Small intestine (tissue), 16 donors: ENCODE data around the gene DEFB119. TPM values are rescaled to one million over a fixed set of nuclear protein-coding genes. Genes with fewer than 3 reads are reported as not detected.
"Not testable (repeated sequence)": the region's sequence is repeated elsewhere in the genome, so short reads cannot be mapped to it uniquely, and the experiment has no call there.

Experiments
- DNase-seq, 2 donors: peaks; one replicate each; pipeline versions ENCODE4 v3.0.0 to v3.0.0-alpha.2; 2013
- FAIRE-seq: peaks from 2 replicates; lab custom pipeline; 2012; peaks lifted over from hg19 to GRCh38; lab: Jason Lieb, UNC
- H3K27ac ChIP-seq, 3 donors: one replicate each; pipeline ENCODE4 v1.5.1; 2013; ENCODE audit warnings: low read length in 2 of 3, mild to moderate bottlenecking in 2 of 3, control low read depth in 1 of 3, inconsistent platforms in 1 of 3, low read depth in 1 of 3, moderate library complexity in 1 of 3
- H3K27me3 ChIP-seq, 3 donors: one replicate each; pipeline ENCODE4 v1.6.1; 2013; ENCODE audit warnings: low read length in 3 of 3, inconsistent platforms in 1 of 3; ENCODE audit not compliant: control insufficient read depth in 3 of 3, insufficient read depth in 3 of 3
- H3K36me3 ChIP-seq, 3 donors: one replicate each; pipeline ENCODE4 v1.6.1; 2013; ENCODE audit warnings: low read length in 3 of 3, inconsistent platforms in 1 of 3, low read depth in 1 of 3, mild to moderate bottlenecking in 1 of 3, moderate library complexity in 1 of 3; ENCODE audit not compliant: control insufficient read depth in 3 of 3, insufficient read depth in 2 of 3
- H3K4me1 ChIP-seq, 3 donors: one replicate each; pipeline ENCODE4 v1.6.1; 2013; ENCODE audit warnings: low read length in 2 of 3, inconsistent platforms in 1 of 3, low read depth in 1 of 3, mild to moderate bottlenecking in 1 of 3, moderate library complexity in 1 of 3; ENCODE audit not compliant: control insufficient read depth in 3 of 3, insufficient read depth in 2 of 3
- H3K4me3 ChIP-seq, 3 donors: one replicate each; pipeline ENCODE4 v1.5.1; 2013; ENCODE audit warnings: low read length in 3 of 3, control low read depth in 1 of 3, inconsistent platforms in 1 of 3, low read depth in 1 of 3, mild to moderate bottlenecking in 1 of 3, moderate library complexity in 1 of 3
- H3K9me3 ChIP-seq, 2 donors: one replicate each; pipeline ENCODE4 v1.6.1; 2013; ENCODE audit warnings: low read depth in 1 of 2, low read length in 1 of 2; ENCODE audit not compliant: control insufficient read depth in 2 of 2, insufficient read depth in 1 of 2
- WGBS, 3 donors: extraction: QIAGEN DNeasy Blood & Tissue Kit; methylation state at CpG; one replicate each; pipeline ENCODE4 v1.1.7; 2013; 5-methylcytosine and 5-hydroxymethylcytosine counted together
- long read RNA-seq, 10 donors: transcript quantifications; one replicate each; lab custom pipeline, GENCODE V29; 2026
- polyA plus RNA-seq, 4 donors: library from polyadenylated mRNA; stranded (reverse) in 3 of 4; unstranded in 1 of 4; fragments of 200-250 nt in 3 of 4; fragments of 120-200 nt in 1 of 4; gene quantifications; one replicate each; pipeline versions ENCODE4 v1.2.1 to v1.2.3, GENCODE V29; 2013
- donor health status: healthy with polysubstance abuse.
- donor health status: control.
- donor health status: control.
- donor health status: Bipolar disorder and iron deficiency.
- donor health status: healthy.

The DEFB119 gene
- under 1 TPM in 1 of 4 donors, not detected in 3; 0.42 TPM for polyA plus RNA-seq
- long read RNA-seq, donor 1: 0 reads
- long read RNA-seq, donor 2: 0 reads
- long read RNA-seq, donor 3: 0 reads
- long read RNA-seq, donor 4: 0 reads
- long read RNA-seq, donor 5, partial matches to known transcripts: 93 of 99 reads
- long read RNA-seq, donor 5, other reads (novel, unspliced or antisense): 6 of 99 reads
- long read RNA-seq, donor 6: 0 reads
- long read RNA-seq, donor 7: 0 reads
- long read RNA-seq, donor 8: 0 reads
- long read RNA-seq, donor 9: 0 reads
- long read RNA-seq, donor 10: 0 reads

GRCh38 chr20:31390490-31390889 is at the start of gene DEFB119:
Gene DEFB119, minus strand, starts transcription at chr20:31390590. Its CDS starts 107 bp downstream, at chr20:31390483.
- FAIRE-seq (no peak), DNase-seq (no peak)
- 41 to 67% (median 64%) methylated on average over 1 of the region's 1 CpG for WGBS, 3 donors
- Histone ChIP-seq H3K27ac (no peak within 1 kb of the TSS), H3K9me3 (peaks cover 0 to 21% of the 10 kb centered on the region in 2 donors), H3K4me3 (no peak within 1 kb of the TSS), H3K4me1 (no peaks in the 10 kb centered on the region), H3K27me3 (no peaks in the 10 kb centered on the region), H3K36me3 (no peaks in the 10 kb centered on the region)

GRCh38 chr20:31430568-31431115 is 40.3 kb upstream of the DEFB119 start:
- Histone ChIP-seq H3K27ac (no peak overlapping the region), H3K4me3 (no peak overlapping the region), H3K4me1 (no peaks in the 10 kb centered on the region), H3K36me3 (no peaks in the 10 kb centered on the region), H3K27me3 (peaks cover 0 to 1% (median 0%) of the 10 kb centered on the region in 3 donors), H3K9me3 (peaks cover 0 to 3% of the 10 kb centered on the region in 2 donors)
- WGBS, 3 donors: 58 to 65% (median 61%) methylated on average over 4 of the region's 4 CpGs
- DNase-seq (no peak), FAIRE-seq (no peak)

DNA sequence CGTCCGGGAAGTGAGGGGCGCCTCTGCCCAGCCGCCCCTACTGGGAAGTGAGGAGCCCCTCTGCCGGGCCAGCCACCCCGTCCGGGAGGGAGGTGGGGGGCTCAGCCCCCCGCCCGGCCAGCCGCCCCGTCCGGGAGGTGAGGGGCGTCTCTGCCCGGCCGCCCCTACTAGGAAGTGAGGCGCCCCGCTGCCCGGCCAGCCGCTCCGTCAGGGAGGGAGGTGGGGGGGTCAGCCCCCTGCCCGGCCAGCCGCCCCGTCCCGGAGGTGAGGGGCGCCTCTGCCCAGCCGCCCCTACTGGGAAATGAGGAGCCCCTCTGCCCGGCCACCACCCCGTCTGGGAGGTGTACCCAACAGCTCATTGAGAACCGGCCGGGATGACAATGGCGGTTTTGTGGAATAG is 37.2 kb upstream of the DEFB119 start:
- not testable (repeated sequence) for FAIRE-seq, H3K36me3 ChIP-seq, DNase-seq, H3K4me1 ChIP-seq, H3K27ac ChIP-seq, H3K27me3 ChIP-seq, H3K4me3 ChIP-seq
- H3K9me3 ChIP-seq: peaks cover 0 to 13% of the 10 kb centered on the region in 2 donors
- 91 to 97% (median 93%) methylated on average over 16 to 31 of the region's 31 CpGs for WGBS, 3 donors

DNA sequence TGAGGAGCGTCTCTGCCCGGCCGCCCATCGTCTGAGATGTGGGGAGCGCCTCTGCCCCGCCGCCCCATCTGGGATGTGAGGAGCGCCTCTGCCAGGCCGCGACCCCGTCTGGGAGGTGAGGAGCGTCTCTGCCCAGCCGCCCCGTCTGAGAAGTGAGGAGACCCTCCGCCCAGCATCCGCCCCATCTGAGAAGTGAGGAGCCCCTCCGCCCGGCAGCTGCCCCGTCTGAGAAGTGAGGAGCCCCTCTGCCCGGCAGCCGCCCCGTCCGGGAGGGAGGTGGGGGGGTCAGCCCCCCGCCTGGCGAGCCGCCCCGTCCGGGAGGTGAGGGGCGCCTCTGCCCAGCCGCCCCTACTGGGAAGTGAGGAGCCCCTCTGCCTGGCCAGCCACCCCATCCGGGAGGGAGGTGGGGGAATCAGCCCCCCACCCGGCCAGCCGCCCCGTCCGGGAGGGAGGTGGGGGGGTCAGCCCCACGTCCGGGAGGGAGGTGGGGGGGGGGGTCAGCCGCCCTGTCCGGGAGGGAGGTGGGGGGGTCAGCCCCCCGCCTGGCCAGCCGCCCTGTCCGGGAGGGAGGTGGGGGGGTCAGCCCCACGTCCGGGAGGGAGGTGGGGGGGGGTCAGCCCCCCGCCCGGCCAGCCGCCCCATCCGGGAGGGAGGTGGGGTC is 36.6 kb upstream of the DEFB119 start:
- DNase-seq, FAIRE-seq, H3K4me1 ChIP-seq, H3K4me3 ChIP-seq, H3K27me3 ChIP-seq, H3K27ac ChIP-seq, H3K36me3 ChIP-seq: not testable (repeated sequence)
- peaks cover 0 to 13% of the 10 kb centered on the region in 2 donors for H3K9me3 ChIP-seq
- 90 to 100% methylated on average over 6 to 42 of the region's 48 CpGs; no CpG with 5 or more reads in 1 of the 3 donors for WGBS, 3 donors

DNA sequence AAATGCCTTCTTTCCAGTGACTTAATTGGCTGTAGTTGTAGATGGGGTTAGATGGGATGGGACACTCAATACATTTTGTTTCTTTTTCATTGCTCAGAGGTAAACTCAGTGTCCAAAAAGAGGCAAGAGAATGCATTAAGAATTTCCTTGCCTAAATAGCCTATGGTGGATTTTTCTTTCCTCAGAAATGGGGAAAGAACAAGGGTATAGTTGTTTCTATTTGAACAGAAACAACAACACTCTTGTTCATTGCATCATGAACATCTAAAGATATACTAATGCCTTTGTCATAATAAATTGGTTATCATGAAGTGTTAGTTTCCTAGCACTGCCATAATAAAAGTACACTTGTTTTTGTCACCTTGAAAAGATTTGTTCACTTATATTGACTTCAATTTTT is 35.4 kb upstream of the DEFB119 start:
- Histone ChIP-seq H3K4me1 (no peaks in the 10 kb centered on the region), H3K4me3 (no peak overlapping the region), H3K36me3 (no peaks in the 10 kb centered on the region), H3K27ac (no peak overlapping the region), H3K27me3 (no peaks in the 10 kb centered on the region), H3K9me3 (peaks cover 0 to 13% of the 10 kb centered on the region in 2 donors)
- FAIRE-seq (no peak), DNase-seq (no peak)

GRCh38 chr20:31418307-31418706 is 27.9 kb upstream of the DEFB119 start:
- Histone ChIP-seq H3K36me3 (no peaks in the 10 kb centered on the region), H3K4me1 (no peaks in the 10 kb centered on the region), H3K4me3 (no peak overlapping the region), H3K9me3 (peaks cover 0 to 8% of the 10 kb centered on the region in 2 donors), H3K27me3 (no peaks in the 10 kb centered on the region), H3K27ac (no peak overlapping the region)
- no peak for FAIRE-seq
- 81 to 87% (median 82%) methylated on average over 7 of the region's 7 CpGs for WGBS, 3 donors
- no peak for DNase-seq

GRCh38 chr20:31415653-31416052 is 25.3 kb upstream of the DEFB119 start:
- WGBS, 3 donors: 85 to 96% (median 91%) methylated on average over 2 of the region's 2 CpGs
- FAIRE-seq: no peak
- H3K36me3 ChIP-seq: no peaks in the 10 kb centered on the region
- H3K4me1 ChIP-seq: no peaks in the 10 kb centered on the region
- no peak overlapping the region for H3K27ac ChIP-seq
- H3K9me3 ChIP-seq: peaks cover 0 to 14% of the 10 kb centered on the region in 2 donors
- no peaks in the 10 kb centered on the region for H3K27me3 ChIP-seq
- H3K4me3 ChIP-seq: no peak overlapping the region
- DNase-seq: no peak

DNA sequence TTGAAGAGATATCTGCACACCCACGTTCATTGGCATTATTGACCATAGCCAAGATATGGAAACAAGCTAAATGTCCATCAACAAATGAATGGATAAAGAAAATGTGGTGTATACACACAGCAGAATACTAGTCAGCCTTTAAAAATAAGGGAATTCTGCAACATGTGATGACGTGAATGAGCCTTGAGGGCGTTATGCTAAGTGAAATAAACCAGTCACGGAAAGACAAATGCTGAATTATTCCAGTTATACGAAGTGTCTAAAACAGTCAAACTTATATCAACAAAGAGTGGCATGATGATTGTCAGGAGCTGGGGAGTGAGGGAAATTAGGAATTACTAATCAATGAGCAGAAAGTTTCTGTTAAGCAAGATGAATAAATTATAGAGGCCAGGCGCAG is 24.0 kb upstream of the DEFB119 start:
- no peak for FAIRE-seq
- DNase-seq: no peak
- H3K4me1 ChIP-seq: no peaks in the 10 kb centered on the region
- no peak overlapping the region for H3K27ac ChIP-seq
- no peaks in the 10 kb centered on the region for H3K36me3 ChIP-seq
- 72 to 77% (median 76%) methylated on average over 6 of the region's 6 CpGs for WGBS, 3 donors
- no peaks in the 10 kb centered on the region for H3K27me3 ChIP-seq
- no peak overlapping the region for H3K4me3 ChIP-seq
- H3K9me3 ChIP-seq: peaks cover 0 to 14% of the 10 kb centered on the region in 2 donors
